Caco-2 (cell line): ENCODE measurements around the gene PGAP3. TPM values are rescaled to one million over a fixed set of nuclear protein-coding genes. Genes with fewer than 3 reads are reported as not detected.
A peak's percentile ranks its signal among the peaks of the same experiment; 100 is the strongest.

Experiments used
- BruUV-seq: library from RNA; stranded (reverse); fragments of 400-500 nt; replicated peaks from 2 replicates; lab custom pipeline; 2021; lab: Mats Ljungman, UMichigan
- CTCF ChIA-PET: fragments of 300-600 bp; sonication (Branson Sonifier 250); formaldehyde crosslinking; loops from one replicate; lab custom pipeline; 2022; ENCODE audit warnings: antibody characterized with exemption; lab: Charles Lee
- POLR2A ChIA-PET: fragments of 300-600 bp; sonication (Branson Sonifier 250); formaldehyde crosslinking; loops from one replicate; lab custom pipeline; 2022; ENCODE audit warnings: antibody characterized with exemption; lab: Charles Lee
- DNase-seq, 2 experiments: peaks; one replicate each; pipeline versions ENCODE4 v3.0.0 to v3.0.0-alpha.2; 2020 to 2022
- H3K27me3 ChIP-seq: replicated peaks from 2 replicates; pipeline ENCODE4 v1.6.0; 2011; ENCODE audit warnings: low read length; ENCODE audit not compliant: control insufficient read depth, insufficient read depth
- H3K36me3 ChIP-seq: 2 replicates; pipeline ENCODE4 v1.5.1; 2011; ENCODE audit warnings: low read length; ENCODE audit not compliant: control insufficient read depth, insufficient read depth
- H3K4me1 ChIP-seq: fragments of 250-450 bp; sonication (Bioruptor Pico); 2 replicates; pipeline ENCODE4 v1.5.1; 2020; ENCODE audit warnings: mild to moderate bottlenecking
- H3K4me3 ChIP-seq: 2 replicates; pipeline ENCODE4 v1.5.1; 2011; ENCODE audit warnings: low read depth, mild to moderate bottlenecking, control low read depth, low read length
- H3K9me3 ChIP-seq: fragments of 250-450 bp; sonication (Bioruptor Pico); 2 replicates; pipeline ENCODE4 v1.5.1; 2020; ENCODE audit warnings: mild to moderate bottlenecking, moderate library complexity
- H3K27ac Mint-ChIP-seq: one replicate; pipeline ENCODE4 v1.8.0; 2022; ENCODE audit warnings: mixed read lengths; ENCODE audit not compliant: unreplicated experiment
- H3K27me3 Mint-ChIP-seq: one replicate; pipeline ENCODE4 v1.8.0; 2022; ENCODE audit warnings: mixed read lengths; ENCODE audit not compliant: insufficient read depth, unreplicated experiment
- H3K36me3 Mint-ChIP-seq: one replicate; pipeline ENCODE4 v1.8.0; 2022; ENCODE audit warnings: mild to moderate bottlenecking, mixed read lengths; ENCODE audit not compliant: insufficient read depth, unreplicated experiment
- H3K4me1 Mint-ChIP-seq: one replicate; pipeline ENCODE4 v1.8.0; 2022; ENCODE audit warnings: low read depth, mixed read lengths; ENCODE audit not compliant: unreplicated experiment
- H3K4me3 Mint-ChIP-seq: one replicate; pipeline ENCODE4 v1.8.0; 2022; ENCODE audit warnings: mild to moderate bottlenecking, moderate library complexity, mixed read lengths; ENCODE audit not compliant: unreplicated experiment
- H3K9me3 Mint-ChIP-seq: one replicate; pipeline ENCODE4 v1.8.0; 2022; ENCODE audit warnings: mixed read lengths; ENCODE audit not compliant: unreplicated experiment
- CTCF ChIP-seq, 2 experiments: fragments of 200-600 bp in 1 of 2; IDR thresholded peaks; 1 replicate in 1 of 2; 2 replicates in 1 of 2; pipeline versions ENCODE4 v1.5.1 to v1.8.0; 2011 to 2022; ENCODE audit warnings: antibody characterized with exemption in 1 of 2, control low read depth in 1 of 2, inconsistent platforms in 1 of 2, low read depth in 1 of 2, low read length in 1 of 2, mild to moderate bottlenecking in 1 of 2, moderate library complexity in 1 of 2; ENCODE audit not compliant: insufficient read depth in 1 of 2, severe bottlenecking in 1 of 2, unreplicated experiment in 1 of 2
- intact Hi-C: fragments of 100-400 bp; cut with micrococcal nuclease; formaldehyde crosslinking; loops from one replicate; pipeline ENCODE4 v1.10.0; 2022; ENCODE audit not compliant: unreplicated experiment
- total RNA-seq: library from RNA; stranded (reverse); gene quantifications from 2 replicates; pipeline ENCODE4 v1.2.3, GENCODE V29; 2022

Gene PGAP3
- total RNA-seq, 1 experiment from 2014 or later, result 14.7 TPM

- peaks cover 11% of the 10 kb centered on the region; the same call in 1 of the 2 replicates for H3K4me1 ChIP-seq
- H3K9me3 Mint-ChIP-seq, result no peaks in the 10 kb centered on the region
- peaks cover 4% of the 10 kb centered on the region for H3K27me3 Mint-ChIP-seq
- H3K27me3 ChIP-seq, result no peaks in the 10 kb centered on the region
- TF ChIP-seq CTCF (IDR thresholded peaks at IDR 0.05; ENCODE audit: insufficient read depth in 1 of 2, low read depth in 1 of 2, low read length in 1 of 2, severe bottlenecking in 1 of 2, unreplicated experiment in 1 of 2), result no peak
- no peaks in the 10 kb centered on the region for H3K36me3 ChIP-seq
- BruUV-seq, result no TSS peak
- intact Hi-C loops, result no loop called here
- ChIA-PET POLR2A (no interaction called here), CTCF (interaction anchor here (0.6 kb wide), 1 partner anchor 130 kb away, joined by 4 read pairs; no protein-coding TSS in a partner anchor)
- no peaks in the 10 kb centered on the region for H3K9me3 ChIP-seq
- H3K4me3 ChIP-seq, result no peak within 1 kb of the TSS
- no peaks in the 10 kb centered on the region for H3K36me3 Mint-ChIP-seq
- peak within 1 kb of the TSS; percentile 32 for H3K4me3 Mint-ChIP-seq
- peaks cover 6% of the 10 kb centered on the region for H3K4me1 Mint-ChIP-seq
- no peak for DNase-seq
- H3K27ac Mint-ChIP-seq, result no peak within 1 kb of the TSS
These were observed 61.4 kb downstream of the PGAP3 start, which contains the start of gene PPP1R1B for GRCh38 chr17:39626171-39627046. TSS of gene PPP1R1B (plus strand) at chr17:39626952. CDS start at chr17:39627393, 441 bp downstream.

GRCh38 chr17:39625198-39625785 is 62.6 kb downstream of the PGAP3 start:
- H3K9me3 Mint-ChIP-seq, result no peaks in the 10 kb centered on the region
- H3K27me3 Mint-ChIP-seq, result peaks cover 4% of the 10 kb centered on the region
- H3K4me1 Mint-ChIP-seq, result no peaks in the 10 kb centered on the region
- TF ChIP-seq CTCF (IDR thresholded peaks at IDR 0.05; ENCODE audit: insufficient read depth in 1 of 2, low read depth in 1 of 2, low read length in 1 of 2, severe bottlenecking in 1 of 2, unreplicated experiment in 1 of 2), result no peak
- no TSS peak for BruUV-seq
- POLR2A ChIA-PET, result interaction anchor here (0.6 kb wide), 1 partner anchor 21 kb away, joined by 3 read pairs; no protein-coding TSS in a partner anchor
- CTCF ChIA-PET, result interaction anchor here (0.6 to 2.7 kb wide), 4 partner anchors 47 to 114 kb away, joined by 3 to 48 read pairs (median 6); no protein-coding TSS in a partner anchor
- peaks cover 11% of the 10 kb centered on the region; the same call in 1 of the 2 replicates for H3K4me1 ChIP-seq
- intact Hi-C loops, result no loop called here
- H3K36me3 ChIP-seq, result no peaks in the 10 kb centered on the region
- no peaks in the 10 kb centered on the region for H3K9me3 ChIP-seq
- DNase-seq, result no peak
- H3K27me3 ChIP-seq, result no peaks in the 10 kb centered on the region
- H3K4me3 Mint-ChIP-seq, result no peak overlapping the region
- no peak overlapping the region for H3K4me3 ChIP-seq
- no peak overlapping the region for H3K27ac Mint-ChIP-seq
- no peaks in the 10 kb centered on the region for H3K36me3 Mint-ChIP-seq

- Mint-ChIP-seq H3K4me1 (no peaks in the 10 kb centered on the region), H3K27me3 (peaks cover 4% of the 10 kb centered on the region), H3K27ac (no peak overlapping the region), H3K36me3 (no peaks in the 10 kb centered on the region), H3K9me3 (no peaks in the 10 kb centered on the region), H3K4me3 (no peak overlapping the region)
- CTCF ChIA-PET, result interaction anchor here (0.5 to 2.7 kb wide), 6 partner anchors 48 to 115 kb away, joined by 3 to 48 read pairs (median 4); no protein-coding TSS in a partner anchor
- Histone ChIP-seq H3K4me3 (no peak overlapping the region), H3K36me3 (no peaks in the 10 kb centered on the region), H3K4me1 (peaks cover 11% of the 10 kb centered on the region; the same call in 1 of the 2 replicates), H3K9me3 (no peaks in the 10 kb centered on the region), H3K27me3 (no peaks in the 10 kb centered on the region)
- POLR2A ChIA-PET, result no interaction called here
- no peak for DNase-seq
- no peak for TF ChIP-seq CTCF (IDR thresholded peaks at IDR 0.05; ENCODE audit: insufficient read depth in 1 of 2, low read depth in 1 of 2, low read length in 1 of 2, severe bottlenecking in 1 of 2, unreplicated experiment in 1 of 2)
- intact Hi-C loops, result no loop called here
- no TSS peak for BruUV-seq
These were observed 63.5 kb downstream of the PGAP3 start for GRCh38 chr17:39624313-39624712.
